ENCODE results near the gene SARS2.
"Not testable (repeated sequence)": the region's sequence is repeated elsewhere in the genome, so short reads cannot be mapped to it uniquely, and the experiment has no call there.

The SARS2 gene

DNA sequence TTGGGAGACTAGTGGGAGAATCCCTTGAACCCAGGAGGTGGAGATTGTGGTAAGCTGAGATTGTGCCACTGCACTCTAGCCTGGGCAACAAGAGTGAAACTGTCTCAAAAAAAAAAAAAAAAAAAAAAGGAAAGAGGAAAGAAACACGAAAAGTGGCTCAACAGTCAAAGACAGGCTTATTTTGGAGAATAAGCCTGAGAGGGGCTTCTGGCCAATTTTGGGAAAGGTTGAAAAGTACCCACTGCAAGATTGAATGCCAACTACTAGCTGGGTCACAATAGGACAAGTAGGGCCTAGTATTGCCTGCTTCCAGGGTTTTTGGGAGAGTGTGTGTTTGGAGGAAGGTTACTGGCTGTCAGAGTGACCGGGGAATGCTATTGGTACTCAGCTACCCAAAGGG lies 27.7 kb upstream of the SARS2 start:
- H3K4me3 ChIP-seq (ENCODE audit: low read length) = no peak overlapping the region
- TF ChIP-seq ZNF274 (IDR thresholded peaks at IDR 0.05; ENCODE audit: low read depth, low read length) = no peak

DNA sequence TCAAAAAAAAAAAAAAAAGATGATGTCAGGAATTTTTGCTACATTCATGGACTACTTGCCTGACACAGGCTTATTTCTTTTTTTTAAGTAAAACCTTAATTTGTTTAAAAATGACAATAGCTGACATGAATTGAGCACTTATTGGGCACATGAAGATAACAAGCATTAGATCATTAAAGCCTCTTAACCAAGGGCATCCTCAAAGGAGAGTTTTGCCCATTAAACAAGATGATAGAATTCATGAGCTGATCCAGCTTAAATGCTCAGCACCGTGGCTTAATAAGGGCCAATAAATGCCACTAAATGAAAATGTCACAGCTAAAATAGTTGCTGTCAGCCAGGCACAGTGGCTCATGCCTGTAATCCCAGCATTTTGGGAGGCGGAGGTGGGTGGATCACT lies 25.7 kb upstream of the SARS2 start:
- H3K4me3 ChIP-seq (ENCODE audit: low read length) = no peak overlapping the region
- no peak for TF ChIP-seq ZNF274 (IDR thresholded peaks at IDR 0.05; ENCODE audit: low read depth, low read length)

DNA sequence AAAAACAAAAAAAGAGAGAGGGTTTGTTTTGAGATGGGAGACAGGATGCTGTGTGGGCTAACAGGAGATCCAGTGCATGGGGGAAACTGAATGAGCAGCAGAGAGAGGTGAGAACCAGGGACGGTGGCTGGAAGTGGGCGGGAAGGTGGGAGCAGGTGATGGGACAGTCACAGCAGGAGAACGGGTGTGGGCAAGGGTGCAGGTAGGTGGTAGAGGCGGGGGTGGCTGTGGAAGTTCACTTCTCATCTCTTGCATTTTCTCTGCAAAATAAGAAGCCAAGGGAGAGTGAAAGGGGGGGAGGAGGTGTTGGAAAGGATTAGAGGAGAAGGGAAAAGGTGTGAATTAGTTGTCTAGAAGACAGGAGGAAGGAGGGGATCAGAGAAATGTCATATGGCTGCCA lies 23.1 kb upstream of the SARS2 start:
- H3K4me3 ChIP-seq (ENCODE audit: low read length) = no peak overlapping the region
- TF ChIP-seq ZNF274 (IDR thresholded peaks at IDR 0.05; ENCODE audit: low read depth, low read length) = no peak

- no peak overlapping the region for H3K4me3 ChIP-seq (ENCODE audit: low read length)
- TF ChIP-seq ZNF274 (IDR thresholded peaks at IDR 0.05; ENCODE audit: low read depth, low read length) = no peak
Observed at GRCh38 chr19:38952395-38953165, 22.0 kb upstream of the SARS2 start.

- no peak for TF ChIP-seq ZNF274 (IDR thresholded peaks at IDR 0.05; ENCODE audit: low read depth, low read length)
Observed at GRCh38 chr19:38951187-38951586, 20.6 kb upstream of the SARS2 start.

GRCh38 chr19:38949580-38950367 lies 19.2 kb upstream of the SARS2 start:
- H3K4me3 ChIP-seq (ENCODE audit: low read length) = no peak overlapping the region; the same call in 1 of the 2 replicates
- no peak for TF ChIP-seq ZNF274 (IDR thresholded peaks at IDR 0.05; ENCODE audit: low read depth, low read length)

More at GRCh38 chr19:38951187-38951586, 20.6 kb upstream of the SARS2 start:
- H3K4me3 ChIP-seq (ENCODE audit: low read length) = no peak overlapping the region

DNA sequence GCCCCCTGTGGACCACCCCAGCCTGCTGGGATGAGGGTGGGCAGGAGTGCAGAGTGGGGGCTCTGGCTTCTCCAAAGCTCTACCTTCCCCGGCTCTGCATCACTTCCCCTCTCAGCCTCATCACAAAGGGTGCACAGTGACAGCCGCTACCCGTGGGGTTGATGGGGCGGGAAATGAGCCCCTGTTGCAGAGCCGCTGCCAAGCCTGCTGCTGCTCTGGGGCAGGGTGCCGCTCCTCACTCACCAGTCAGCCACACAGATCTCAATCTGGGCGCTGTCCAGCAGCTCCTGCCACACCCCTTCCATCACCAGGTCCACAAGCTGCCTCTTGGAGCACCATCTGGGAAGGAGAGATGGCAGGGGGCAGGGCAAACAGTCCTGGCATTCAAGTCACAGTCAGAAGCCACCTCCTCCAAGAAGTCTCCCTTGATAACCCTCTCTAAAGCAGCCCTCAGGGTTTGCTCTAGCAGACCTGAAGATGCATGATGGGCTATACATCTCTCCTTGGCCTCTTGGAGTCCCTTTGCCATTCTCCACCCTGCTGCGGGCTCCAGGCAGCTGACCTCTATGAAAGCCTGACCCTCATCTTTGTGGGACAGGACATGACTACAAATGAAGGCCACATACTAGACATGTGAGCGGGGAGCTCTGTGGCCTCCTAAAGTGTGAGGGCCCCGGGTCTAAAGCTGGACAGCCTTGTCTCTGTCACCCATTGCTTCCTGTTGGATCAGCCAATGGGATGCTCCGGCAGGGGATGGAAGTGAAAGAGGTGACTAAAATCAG lies 15.9 kb upstream of the SARS2 start:
- no peak overlapping the region for H3K4me3 ChIP-seq (ENCODE audit: low read length)
- no peak for TF ChIP-seq ZNF274 (IDR thresholded peaks at IDR 0.05; ENCODE audit: low read depth, low read length)

DNA sequence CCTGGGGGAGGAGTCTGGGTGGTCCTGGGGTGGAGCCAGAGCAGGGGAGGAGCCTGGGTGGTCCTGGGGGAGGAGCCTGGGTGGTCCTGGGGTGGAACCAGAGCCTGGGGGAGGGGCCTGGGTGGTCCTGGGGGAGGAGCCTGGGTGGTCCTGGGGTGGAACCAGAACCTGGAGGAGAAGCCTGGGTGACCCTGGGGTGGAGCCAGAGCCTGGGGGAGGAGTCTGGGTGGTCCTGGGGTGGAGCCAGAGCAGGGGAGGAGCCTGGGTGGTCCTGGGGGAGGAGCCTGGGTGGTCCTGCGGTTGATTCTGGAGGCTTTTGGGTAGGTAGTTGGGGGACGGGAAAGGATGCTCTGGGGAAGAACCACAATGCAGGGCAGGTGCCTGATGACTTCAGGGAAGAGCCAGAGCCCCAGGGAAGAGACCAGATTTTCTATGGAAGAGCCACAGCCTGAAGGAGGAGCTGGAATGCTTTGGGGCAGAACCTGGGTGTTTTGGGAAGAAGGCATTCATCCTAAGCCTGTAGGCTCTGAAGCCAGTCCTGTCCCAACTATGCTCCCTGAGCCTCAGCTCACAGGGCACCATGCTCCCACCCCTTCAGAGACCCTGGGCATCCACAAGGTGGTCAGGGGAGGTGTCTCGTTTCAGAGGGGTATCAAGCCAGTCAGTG lies 15.1 kb upstream of the SARS2 start:
- no peak for TF ChIP-seq ZNF274 (IDR thresholded peaks at IDR 0.05; ENCODE audit: low read depth, low read length)
- H3K4me3 ChIP-seq (ENCODE audit: low read length) = no peak overlapping the region

- TF ChIP-seq ZNF274 (IDR thresholded peaks at IDR 0.05; ENCODE audit: low read depth, low read length) = no peak
- no peak overlapping the region for H3K4me3 ChIP-seq (ENCODE audit: low read length)
Observed at GRCh38 chr19:38944981-38945506, 14.5 kb upstream of the SARS2 start.

DNA sequence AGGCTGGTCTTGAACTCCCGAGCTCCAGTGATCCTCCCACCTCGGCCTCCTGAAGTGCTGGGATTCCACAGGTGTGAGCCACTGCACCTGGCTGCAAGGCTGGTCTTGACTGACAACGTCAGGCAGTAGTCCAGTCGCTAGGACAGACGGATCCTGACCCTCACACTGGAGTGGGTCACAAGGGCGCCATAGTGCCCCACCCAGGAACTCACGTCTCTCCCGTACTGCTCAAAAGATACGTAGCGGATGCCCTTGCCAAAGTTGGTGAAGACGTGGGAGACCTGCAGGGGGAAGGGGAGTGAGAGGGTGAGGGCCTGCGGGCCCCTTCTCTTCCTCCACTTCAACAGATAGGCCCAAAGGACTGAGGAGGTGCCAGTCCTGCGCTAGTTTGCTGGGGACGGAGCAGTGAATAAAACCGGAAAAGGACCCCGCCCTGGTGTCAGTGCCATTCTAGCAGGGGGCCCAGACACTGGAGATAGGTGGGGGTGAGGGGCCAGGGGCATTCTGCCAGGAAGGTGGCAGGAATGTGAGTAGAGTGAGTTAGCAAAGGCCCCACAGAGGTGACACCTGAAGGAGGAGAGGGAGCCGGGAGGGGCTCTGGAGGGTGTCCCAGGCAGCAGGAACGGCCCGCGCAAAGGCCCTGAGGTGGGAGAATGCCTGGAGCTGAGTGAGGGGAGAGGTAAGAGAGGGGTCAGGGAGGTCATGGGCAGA lies 12.1 kb upstream of the SARS2 start:
- no peak for TF ChIP-seq ZNF274 (IDR thresholded peaks at IDR 0.05; ENCODE audit: low read depth, low read length)
- no peak overlapping the region for H3K4me3 ChIP-seq (ENCODE audit: low read length)

DNA sequence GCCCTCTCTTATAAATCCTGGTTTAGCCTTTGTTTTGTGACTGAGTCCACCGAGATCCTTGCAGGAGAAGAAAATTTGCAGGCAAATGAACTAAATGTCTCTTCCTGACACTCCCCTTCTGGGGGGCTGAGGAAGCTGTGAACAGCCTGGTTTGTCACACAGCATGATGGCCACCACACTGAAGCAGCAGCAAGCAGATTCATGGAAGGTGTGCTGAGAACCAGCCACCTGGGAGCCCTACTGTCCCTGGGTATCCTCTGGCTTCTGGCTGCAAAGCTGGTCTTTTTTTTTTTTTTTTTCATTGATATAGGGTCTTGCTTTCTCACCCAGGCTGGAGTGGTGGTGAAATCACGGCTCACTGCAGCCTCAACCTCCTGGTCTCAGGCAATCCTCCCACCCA lies 11.4 kb upstream of the SARS2 start:
- TF ChIP-seq ZNF274 (IDR thresholded peaks at IDR 0.05; ENCODE audit: low read depth, low read length) = no peak
- no peak overlapping the region for H3K4me3 ChIP-seq (ENCODE audit: low read length)

GRCh38 chr19:38941466-38941865 lies 10.9 kb upstream of the SARS2 start:
- H3K4me3 ChIP-seq (ENCODE audit: low read length) = not testable (repeated sequence)

DNA sequence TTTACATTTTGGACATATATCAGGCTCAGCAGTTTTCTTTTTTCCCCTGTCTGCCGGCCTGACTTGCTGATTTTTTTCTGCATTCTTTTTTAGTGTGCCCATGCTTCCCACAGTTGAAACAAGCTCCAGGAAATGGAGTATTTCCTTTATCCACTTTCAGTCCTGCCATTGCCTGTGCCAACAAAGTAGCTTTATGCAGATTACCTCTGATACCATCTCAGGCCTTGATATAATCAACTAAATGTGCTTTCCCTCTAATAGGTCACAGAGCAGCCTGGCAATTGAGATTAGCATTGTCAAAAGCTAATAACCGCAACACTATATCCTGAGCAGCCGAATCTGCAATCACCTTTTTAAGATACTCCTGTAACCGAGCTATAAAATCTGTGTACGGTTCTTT lies 9.4 kb upstream of the SARS2 start:
- H3K4me3 ChIP-seq (ENCODE audit: low read length) = no peak overlapping the region
- TF ChIP-seq ZNF274 (IDR thresholded peaks at IDR 0.05; ENCODE audit: low read depth, low read length) = no peak

All from GM08714 (cell line).